GM21381 (cell line): ENCODE data around the gene PACRG.
"Not testable (repeated sequence)": the region's sequence is repeated elsewhere in the genome, so short reads cannot be mapped to it uniquely, and the experiment has no call there.

Experiments used
- ATAC-seq: cut with Tn5 transposase; IDR thresholded peaks from one replicate; pipeline ENCODE4 v1.9.1; 2021; ENCODE audit warnings: mild to moderate bottlenecking, moderate library complexity; ENCODE audit not compliant: unreplicated experiment

PACRG gene

DNA sequence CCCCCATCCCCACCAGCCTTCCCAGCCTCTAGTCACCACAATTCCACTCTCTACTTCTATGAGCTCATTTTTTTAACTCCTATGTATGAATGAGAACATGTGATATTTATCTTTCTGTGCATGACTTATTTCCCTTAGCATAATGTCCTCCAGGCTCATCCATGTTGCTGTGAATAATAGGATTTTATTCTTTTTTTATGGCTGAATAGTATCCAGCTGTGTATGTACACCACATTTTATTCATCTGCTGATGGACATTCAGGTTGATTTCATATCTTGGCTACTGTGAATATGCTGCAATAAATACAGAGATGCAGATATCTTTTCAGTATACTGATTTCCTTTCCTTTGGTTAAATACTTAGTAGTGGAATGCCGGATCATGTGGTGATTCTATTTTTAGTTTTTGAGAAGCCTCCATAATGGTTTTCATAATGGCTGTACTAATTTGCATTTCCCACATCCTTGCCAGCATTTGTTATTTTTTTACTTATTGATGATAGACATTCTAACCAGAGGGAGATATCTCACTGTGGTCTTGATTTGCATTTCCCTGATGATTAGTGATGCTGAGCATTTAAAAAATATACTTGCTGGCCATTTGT is 194.9 kb downstream of the PACRG start:
- ATAC-seq, result no peak

- no peak for ATAC-seq
Measured at GRCh38 chr6:162934844-162935243, 207.1 kb downstream of the PACRG start.

GRCh38 chr6:162940426-162940825 is 212.7 kb downstream of the PACRG start:
- no peak for ATAC-seq

- ATAC-seq, result no peak
Measured at GRCh38 chr6:162941128-162941527, 213.4 kb downstream of the PACRG start.

GRCh38 chr6:162942866-162943265 is 215.1 kb downstream of the PACRG start:
- no peak for ATAC-seq

GRCh38 chr6:162943369-162943768 is 215.6 kb downstream of the PACRG start:
- no peak for ATAC-seq

- ATAC-seq, result no peak
Measured at GRCh38 chr6:162951164-162951743, 223.5 kb downstream of the PACRG start.

GRCh38 chr6:162952423-162952822 is 224.6 kb downstream of the PACRG start:
- ATAC-seq, result no peak

- ATAC-seq, result no peak
Measured at GRCh38 chr6:162957062-162957461, 229.3 kb downstream of the PACRG start.

DNA sequence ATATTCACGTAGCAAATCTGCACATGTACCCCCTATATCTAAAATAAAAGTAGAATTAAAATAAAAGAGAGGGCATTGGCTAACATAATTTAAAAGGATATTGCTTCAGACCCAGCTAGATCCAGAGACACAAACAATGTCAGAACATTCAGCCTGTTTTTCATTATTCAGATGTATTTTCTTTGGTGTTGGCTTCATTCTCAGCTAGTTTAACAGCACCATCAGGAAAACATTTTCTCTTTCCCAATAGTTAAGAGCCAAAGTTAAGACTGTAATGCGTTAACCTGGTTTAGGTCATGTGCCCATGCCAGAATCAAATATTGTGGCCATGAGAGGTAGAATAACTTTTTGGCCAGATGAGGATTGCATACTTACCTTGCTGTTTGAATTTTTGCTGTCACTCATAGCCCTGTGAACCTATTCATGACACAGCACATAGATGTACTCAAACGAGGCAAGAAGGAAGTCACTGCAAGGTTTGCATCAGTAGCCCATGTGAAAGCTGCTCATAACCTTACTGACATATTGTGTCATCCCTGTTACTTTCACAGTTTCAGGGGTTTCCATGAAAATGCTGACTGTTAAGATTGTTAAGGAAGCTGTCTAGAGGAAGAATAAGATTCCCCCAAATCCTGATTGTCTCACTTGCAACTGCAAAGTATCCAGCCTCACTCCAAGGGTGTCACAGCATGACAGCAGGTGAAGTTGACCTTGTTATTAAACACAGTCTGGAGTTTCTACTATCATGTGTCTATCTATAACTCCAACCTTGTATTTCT is 233.1 kb downstream of the PACRG start:
- no peak for ATAC-seq

GRCh38 chr6:162962093-162962492 is 234.3 kb downstream of the PACRG start:
- ATAC-seq, result no peak

- no peak for ATAC-seq
Measured at GRCh38 chr6:162963861-162964260, 236.1 kb downstream of the PACRG start.

DNA sequence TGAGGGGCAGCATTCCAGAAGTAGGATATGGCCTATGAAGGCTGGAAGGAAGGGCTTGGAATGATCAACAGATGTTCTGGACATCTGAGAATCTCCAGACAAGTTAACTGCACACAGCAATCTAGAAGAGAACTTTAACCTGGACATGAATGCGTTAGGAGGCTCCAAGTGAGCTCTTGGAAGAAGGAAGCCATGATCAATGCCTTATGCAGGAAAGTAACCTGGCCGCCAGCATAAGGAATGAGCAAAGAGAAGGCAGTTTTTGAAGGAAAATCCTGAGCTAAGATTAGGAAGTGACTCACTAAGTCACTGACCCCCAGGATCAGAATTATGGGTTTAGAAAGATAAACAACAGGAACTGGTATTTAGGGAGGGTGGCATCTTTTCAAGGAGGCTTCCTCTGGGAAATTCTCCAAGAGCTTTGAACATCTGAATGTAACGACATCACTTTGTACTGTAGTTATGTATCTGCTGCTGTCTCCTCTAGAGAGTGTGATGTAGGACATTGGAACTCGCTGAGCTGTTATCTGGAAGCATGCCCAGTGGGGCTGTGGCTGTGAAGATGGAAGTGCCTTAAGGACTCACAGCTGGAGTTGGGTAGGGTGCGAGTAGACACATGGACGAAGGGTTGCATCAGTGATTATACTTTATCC is 236.8 kb downstream of the PACRG start:
- ATAC-seq, result no peak

GRCh38 chr6:162965366-162965765 is 237.6 kb downstream of the PACRG start:
- ATAC-seq, result no peak

- no peak for ATAC-seq
Measured at GRCh38 chr6:162970246-162970645, 242.5 kb downstream of the PACRG start.

DNA sequence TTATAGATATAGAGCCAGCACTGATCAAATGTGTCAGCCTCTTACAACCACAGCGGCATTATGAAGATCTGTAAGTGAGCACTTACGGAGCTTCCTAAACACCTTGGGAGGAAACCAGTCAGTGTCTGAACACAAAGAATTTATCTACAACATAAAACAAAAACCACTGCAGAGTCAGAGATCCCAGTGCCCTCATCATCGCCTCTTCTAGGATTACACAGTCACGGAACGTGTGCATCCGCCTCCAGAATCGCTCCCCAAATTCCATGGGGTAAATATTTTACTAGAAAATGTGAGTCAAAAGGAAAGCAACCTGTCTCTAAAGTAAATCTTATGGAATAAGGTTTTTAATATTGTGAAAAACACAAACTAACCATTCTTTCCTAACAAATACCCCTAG is 243.6 kb downstream of the PACRG start:
- ATAC-seq, result no peak

- no peak for ATAC-seq
Measured at GRCh38 chr6:162973151-162973872, 245.5 kb downstream of the PACRG start.

DNA sequence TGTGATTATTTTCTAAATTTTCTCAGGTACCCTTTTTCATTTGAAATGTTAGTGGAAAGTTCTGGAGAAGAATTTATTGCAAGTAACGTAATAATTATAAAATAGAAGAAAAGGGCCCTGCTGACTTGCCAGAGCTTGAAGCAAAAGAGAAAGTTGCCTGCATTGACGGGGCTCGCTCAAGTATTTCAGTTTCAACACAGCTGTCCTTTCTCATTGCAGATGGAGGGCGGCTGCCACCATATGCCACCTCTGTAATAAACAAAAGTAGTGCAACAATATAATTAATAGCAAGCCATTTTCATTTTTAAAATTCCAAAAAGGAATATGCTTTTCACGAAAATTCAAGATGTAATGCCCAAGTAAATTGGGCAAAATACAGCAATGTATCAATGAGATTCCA is 246.2 kb downstream of the PACRG start:
- ATAC-seq, result no peak

DNA sequence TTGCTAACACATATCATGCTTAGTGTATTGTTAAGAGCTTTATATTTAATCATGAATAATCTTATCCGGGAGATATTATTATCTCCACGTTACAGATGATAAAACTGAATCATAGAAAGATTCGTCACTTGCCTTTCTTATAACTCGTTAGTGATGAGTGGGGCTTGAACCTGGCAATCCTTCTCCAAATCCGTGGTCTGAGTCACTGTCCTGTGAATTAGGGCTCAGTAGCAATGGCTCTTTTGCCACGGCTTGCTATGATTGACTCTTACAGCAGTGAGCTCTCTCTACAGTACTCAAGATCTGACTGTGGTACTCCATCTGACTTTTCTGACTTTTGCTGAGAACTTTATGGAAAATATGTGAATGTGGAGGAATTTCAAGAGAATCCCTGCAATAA is 246.9 kb downstream of the PACRG start:
- ATAC-seq, result no peak

GRCh38 chr6:162976141-162976540 is 248.4 kb downstream of the PACRG start:
- ATAC-seq, result no peak

GRCh38 chr6:162983234-162983633 is 255.5 kb downstream of the PACRG start:
- ATAC-seq, result not testable (repeated sequence)
